PC-9 (cell line): Measurements from ENCODE around the gene ELFN1.

Source experiments
- EZH2 ChIP-seq: fragments of 200-600 bp; sonication (generic); IDR thresholded peaks from 2 replicates; pipeline ENCODE4 v1.8.0; 2017; ENCODE audit warnings: antibody characterized with exemption, low read depth
- TF ChIP-seq, protein P1 (sequence below): fragments of 200-600 bp; sonication (generic); conservative IDR thresholded peaks from 2 replicates; pipeline ENCODE4 v1.6.1; 2017; ENCODE audit warnings: mixed run types, antibody characterized with exemption, mild to moderate bottlenecking, moderate library complexity

GRCh38 chr7:1678081-1678543 is 8.0 kb downstream of the ELFN1 start:
- TF ChIP-seq, protein P1, sequence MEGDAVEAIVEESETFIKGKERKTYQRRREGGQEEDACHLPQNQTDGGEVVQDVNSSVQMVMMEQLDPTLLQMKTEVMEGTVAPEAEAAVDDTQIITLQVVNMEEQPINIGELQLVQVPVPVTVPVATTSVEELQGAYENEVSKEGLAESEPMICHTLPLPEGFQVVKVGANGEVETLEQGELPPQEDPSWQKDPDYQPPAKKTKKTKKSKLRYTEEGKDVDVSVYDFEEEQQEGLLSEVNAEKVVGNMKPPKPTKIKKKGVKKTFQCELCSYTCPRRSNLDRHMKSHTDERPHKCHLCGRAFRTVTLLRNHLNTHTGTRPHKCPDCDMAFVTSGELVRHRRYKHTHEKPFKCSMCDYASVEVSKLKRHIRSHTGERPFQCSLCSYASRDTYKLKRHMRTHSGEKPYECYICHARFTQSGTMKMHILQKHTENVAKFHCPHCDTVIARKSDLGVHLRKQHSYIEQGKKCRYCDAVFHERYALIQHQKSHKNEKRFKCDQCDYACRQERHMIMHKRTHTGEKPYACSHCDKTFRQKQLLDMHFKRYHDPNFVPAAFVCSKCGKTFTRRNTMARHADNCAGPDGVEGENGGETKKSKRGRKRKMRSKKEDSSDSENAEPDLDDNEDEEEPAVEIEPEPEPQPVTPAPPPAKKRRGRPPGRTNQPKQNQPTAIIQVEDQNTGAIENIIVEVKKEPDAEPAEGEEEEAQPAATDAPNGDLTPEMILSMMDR: no peak
- no peak for TF ChIP-seq EZH2
